OCI-M2 (cell line): ENCODE results near the gene ANXA11.
"Not testable (repeated sequence)": the region's sequence is repeated elsewhere in the genome, so short reads cannot be mapped to it uniquely, and the experiment has no call there.

Experiments
- DNase-seq: peaks from one replicate; lab custom pipeline; 2025; ENCODE audit not compliant: unreplicated experiment; lab: John Stamatoyannopoulos, UW

ANXA11 gene

DNA sequence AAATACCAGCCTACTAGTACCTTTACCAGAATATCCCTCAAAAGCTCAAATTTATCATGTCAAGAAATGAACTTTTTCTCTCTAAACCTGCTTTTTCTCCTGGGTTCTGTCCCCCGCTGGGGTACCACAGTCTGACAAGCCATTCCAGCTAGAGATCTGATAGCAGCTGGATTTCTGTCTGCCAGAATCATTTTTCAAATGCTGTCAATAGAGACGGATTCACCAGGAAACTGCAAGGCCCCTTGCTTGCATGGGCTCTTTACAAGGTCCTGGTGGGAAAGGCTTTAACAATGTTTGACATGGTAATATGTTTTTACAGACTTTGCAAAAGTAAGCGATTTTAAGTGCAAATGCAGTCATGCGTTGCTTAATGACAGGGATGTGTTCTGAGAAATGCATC, 4.9 kb upstream of the ANXA11 start:
- no peak for DNase-seq

GRCh38 chr10:80207768-80208370, 2.5 kb upstream of the ANXA11 start:
- no peak for DNase-seq

DNA sequence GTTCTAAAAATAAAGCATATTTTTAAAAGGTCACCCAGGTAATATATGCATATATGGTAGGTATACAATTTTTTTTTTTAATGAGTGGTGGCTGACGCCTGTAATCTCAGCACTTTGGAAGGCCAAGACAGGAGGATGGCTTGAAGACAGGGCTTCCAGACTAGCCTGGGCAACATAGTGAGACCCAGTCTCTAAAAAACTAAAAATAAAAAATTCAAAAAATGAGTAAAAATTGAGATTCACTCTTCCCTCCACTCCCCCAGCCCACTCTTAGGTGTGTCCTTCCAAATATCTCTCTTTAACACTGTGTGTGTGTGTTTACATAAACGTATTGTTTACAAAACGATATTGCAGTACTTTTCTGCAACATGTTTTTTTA, 929 bp upstream of the ANXA11 start:
- no peak for DNase-seq

DNA sequence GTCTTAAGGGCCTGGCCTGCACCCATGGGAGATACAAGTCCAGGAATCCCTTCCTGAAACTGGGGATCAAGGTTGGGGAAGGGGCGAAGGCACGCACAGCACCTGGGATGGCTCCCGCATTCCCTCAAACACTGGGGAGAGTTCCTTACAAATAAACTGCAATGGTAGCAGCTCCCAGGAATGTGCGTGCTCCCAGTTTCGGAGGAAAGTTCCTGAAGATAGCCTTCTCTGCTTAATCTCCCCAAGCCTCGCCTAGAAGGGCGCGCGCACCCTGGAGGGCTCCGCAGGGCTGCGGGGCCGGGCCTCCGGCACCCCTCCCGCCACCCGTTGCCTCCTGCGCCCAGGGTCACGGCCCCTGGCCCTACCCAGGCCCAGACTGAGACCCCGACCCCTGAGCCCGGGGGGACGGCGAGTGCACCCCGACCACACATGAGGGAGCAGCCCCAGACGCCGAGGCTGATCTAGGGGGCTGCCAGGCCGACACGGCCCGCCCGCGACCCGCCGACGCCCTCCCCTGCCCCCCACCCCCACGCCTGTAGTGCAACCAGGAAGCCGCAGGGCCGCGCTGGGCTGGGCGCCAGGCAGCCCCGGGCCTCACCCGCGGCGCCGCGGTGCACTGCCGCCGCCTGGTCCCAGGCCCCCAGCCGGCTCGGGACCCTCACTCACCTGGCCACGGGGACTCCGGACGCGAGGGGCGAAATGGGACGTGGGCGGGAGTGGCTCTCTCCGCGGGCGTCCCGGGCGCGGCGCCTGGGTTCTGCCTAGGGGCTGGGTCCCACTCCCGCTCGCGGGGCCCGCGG, 460 bp downstream of the ANXA11 start:
- no peak for DNase-seq

- DNase-seq: no peak
These were observed 1.3 kb downstream of the ANXA11 start for GRCh38 chr10:80203835-80204676.

DNA sequence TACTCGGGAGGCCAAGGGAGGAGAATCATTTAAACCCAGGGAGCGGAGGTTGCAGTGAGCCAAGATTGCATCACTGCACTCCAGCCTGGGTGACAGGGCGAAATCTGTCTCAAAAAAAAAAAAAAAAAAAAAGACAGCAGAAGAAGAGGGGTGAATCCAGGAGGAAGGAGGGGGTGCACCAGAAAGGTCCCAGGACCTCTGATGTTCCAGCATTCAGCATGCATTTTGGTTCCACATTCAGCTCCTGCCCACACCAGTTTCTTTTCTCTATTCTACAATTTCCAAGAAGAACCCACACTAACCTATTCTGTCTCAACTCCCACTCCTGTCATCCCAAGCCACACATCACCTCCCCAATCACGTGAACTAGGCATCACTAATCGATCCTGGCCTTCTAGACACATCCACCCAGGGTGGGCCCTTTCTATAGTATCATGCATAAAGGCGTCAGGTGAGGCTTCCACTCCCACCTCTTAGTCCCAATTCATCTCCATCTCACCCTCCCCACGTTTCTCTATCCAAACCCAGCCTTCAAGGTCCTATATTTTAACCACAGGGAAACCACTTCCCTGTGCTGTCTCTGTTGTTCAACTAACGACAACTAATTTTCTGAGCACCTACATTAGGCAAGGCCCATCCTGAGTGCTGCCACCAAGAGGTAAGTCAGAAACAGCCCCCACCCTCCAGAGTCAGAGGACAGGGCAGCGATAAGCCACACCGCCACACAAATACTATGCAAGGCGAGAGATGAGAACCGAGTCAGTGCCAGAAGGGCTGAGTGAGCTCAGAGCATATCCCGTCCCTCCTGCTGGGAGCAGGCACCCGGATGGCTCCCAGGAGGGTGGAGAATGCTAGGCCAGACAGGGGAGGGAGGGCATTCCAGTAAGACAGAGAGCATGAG, 2.2 kb downstream of the ANXA11 start:
- no peak for DNase-seq

DNA sequence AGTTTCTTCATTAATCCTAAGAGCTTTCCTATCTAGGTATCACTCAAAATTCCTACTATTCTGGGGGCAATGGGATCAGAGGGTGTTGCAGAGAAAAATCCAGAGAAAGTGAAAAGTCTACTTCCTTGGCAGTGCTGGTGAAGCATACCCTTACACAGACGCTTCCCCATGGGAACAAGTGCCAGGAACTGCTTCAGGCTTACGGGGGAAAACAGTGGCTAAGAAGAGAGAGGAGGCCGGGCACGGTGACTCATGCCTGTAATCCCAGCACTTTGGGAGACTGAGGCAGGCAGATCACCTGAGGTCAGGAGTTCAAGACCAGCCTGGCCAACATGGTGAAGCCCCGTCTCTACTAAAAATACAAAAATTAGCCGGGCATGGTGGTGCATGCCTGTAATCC, 2.8 kb downstream of the ANXA11 start:
- not testable (repeated sequence) for DNase-seq

- no peak for DNase-seq
These were observed 3.7 kb downstream of the ANXA11 start for GRCh38 chr10:80201608-80202141.

- no peak for DNase-seq
These were observed 4.7 kb downstream of the ANXA11 start for GRCh38 chr10:80200687-80201086.

DNA sequence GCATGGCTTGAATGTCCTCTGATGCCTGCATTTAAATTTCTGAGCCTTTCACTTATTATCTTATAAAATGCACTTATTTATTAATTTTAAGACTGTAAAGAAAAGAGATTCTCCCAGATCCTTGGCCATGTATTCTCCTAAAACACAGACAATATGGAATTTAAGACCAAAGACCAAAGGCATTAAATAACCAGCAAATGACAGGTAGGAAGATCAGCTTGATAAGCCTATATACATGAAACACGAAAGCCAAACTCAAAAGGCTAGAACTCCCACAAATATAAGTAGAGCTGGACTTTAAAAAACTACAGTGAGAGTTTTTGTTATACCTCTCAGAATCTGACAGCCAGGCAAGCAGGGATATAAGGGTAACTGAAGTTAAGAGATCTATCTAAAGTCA, 5.1 kb downstream of the ANXA11 start:
- DNase-seq: no peak

DNA sequence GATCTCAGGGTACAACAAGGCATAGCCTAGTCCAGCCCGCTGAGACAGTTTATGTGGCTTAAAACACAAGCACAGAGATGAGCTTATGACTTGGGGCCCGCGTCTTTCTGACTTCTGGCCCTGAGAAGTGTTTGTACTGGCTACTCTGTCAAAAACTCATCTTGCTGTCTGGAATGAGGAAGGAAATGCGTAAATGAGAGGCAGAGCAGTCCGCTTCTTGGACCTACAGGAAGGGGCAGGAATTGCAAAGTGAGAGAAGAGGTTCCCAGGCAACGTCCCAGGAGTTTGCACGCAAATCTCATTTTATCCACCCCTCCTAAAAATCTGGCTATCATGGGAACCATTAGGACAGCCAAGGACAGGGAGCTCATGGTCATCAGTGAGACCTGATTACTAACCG, 5.5 kb downstream of the ANXA11 start:
- no peak for DNase-seq

- DNase-seq: no peak
These were observed 7.1 kb downstream of the ANXA11 start for GRCh38 chr10:80197972-80198916.

GRCh38 chr10:80196950-80197315, 8.4 kb downstream of the ANXA11 start:
- no peak for DNase-seq

DNA sequence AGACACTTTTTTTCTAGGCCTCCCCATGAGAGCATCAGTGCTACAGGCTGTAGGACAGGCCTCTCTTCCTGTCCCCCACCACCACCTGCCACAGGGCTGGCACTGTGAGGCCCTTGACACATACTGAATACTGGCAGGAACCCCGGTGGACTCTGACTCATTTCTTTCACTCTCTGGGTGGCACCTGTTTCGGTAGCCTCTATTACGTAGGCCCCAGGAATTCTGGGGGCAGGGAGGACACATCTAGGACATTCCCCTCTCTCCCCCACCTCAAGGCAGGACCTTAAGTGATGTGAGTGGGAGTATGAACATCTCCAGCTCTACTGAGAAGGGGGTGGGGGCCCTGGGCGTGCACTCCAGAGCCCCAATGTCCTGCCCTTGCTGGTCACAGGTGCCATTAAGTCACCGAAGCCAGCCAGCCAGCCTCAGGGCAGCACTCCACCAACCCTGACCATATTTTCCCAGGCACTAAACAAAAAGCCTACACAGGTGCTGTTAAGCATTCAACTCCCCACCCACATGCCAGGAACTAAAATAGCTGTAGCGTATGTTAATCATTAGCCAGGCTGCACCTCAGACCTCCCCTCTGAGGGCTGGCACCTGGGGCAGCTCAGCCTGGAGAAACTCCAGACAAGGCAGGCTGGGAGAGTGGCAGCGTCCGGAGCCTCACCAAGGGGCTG, 8.9 kb downstream of the ANXA11 start:
- DNase-seq: no peak

GRCh38 chr10:80195046-80195574, 10.2 kb downstream of the ANXA11 start:
- no peak for DNase-seq

- DNase-seq: no peak
These were observed 10.8 kb downstream of the ANXA11 start for GRCh38 chr10:80194373-80195045.

DNA sequence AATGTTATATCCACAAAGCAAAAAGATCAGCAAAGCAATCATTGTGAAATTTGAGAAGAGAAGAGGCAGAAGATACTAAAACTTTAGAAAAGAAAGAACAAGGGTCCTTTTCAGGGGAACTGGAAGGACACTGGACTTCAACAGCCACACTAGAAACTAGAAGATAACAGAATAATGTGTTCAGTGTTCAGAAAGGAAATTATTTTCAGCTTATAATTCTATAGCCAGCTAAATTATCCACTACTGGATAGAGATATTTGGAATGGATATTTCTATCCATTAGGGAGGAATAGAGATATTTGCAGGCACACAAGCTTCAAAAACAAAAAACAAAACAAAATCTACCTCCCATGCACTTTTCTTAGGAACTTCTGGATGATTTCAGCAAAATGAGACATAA, 12.8 kb downstream of the ANXA11 start:
- DNase-seq: no peak

- DNase-seq: no peak
These were observed 13.6 kb downstream of the ANXA11 start for GRCh38 chr10:80191589-80192270.
